Right cardiac atrium (tissue), 5 donors: ENCODE data around the gene NPC1. TPM values are rescaled to one million over a fixed set of nuclear protein-coding genes. Genes with fewer than 3 reads are reported as not detected.

ENCODE experiments used
- ATAC-seq, 2 donors: fragments of 200-7000 bp; cut with Tn5 transposase; one replicate each; pipeline versions ENCODE4 v1.8.0 to v1.9.1; 2020; ENCODE audit warnings: moderate library complexity in 2 of 2, mild to moderate bottlenecking in 1 of 2
- DNase-seq, 3 donors: peaks; one replicate each; pipeline ENCODE4 v3.0.0-alpha.2; 2020
- H3K27ac ChIP-seq: one replicate; pipeline ENCODE4 v1.5.1; 2013; ENCODE audit warnings: mild to moderate bottlenecking, low read length, control low read depth, moderate library complexity
- H3K27me3 ChIP-seq: one replicate; pipeline ENCODE4 v1.6.1; 2013; ENCODE audit not compliant: control insufficient read depth, insufficient read depth
- H3K4me1 ChIP-seq: one replicate; pipeline ENCODE4 v1.6.1; 2013; ENCODE audit warnings: low read length; ENCODE audit not compliant: control insufficient read depth, insufficient read depth
- H3K4me3 ChIP-seq: one replicate; pipeline ENCODE4 v1.5.1; 2013; ENCODE audit warnings: low read length, control low read depth
- H3K9me3 ChIP-seq: one replicate; pipeline ENCODE4 v1.6.1; 2013; ENCODE audit warnings: low read length; ENCODE audit not compliant: control insufficient read depth
- WGBS: extraction: QIAGEN DNeasy Blood & Tissue Kit; methylation state at CpG from one replicate; pipeline ENCODE4 v1.1.7; 2013; 5-methylcytosine and 5-hydroxymethylcytosine counted together
- intact Hi-C, 4 donors: fragments of 100-400 bp; cut with DNase I; formaldehyde crosslinking; loops; one replicate each; pipeline versions ENCODE4 v1.11.0 to v1.14.0; 2022 to 2023
- long read RNA-seq, 4 donors: library from polyadenylated mRNA; unstranded; transcript quantifications; one replicate each; pipeline ENCODE4 v2.0.0, GENCODE V29; 2020 to 2021
- polyA plus RNA-seq: library from polyadenylated mRNA; stranded (reverse); fragments of 200-250 nt; gene quantifications from one replicate; pipeline ENCODE4 v1.2.3, GENCODE V29; 2013
- total RNA-seq, 4 donors: library from RNA; stranded (reverse); fragmentation: NEBNext Ultra II Directional; extraction: Animal tissue kit (Norgen Biotek cat#: 25700); gene quantifications; one replicate each; pipeline ENCODE4 v1.2.1, GENCODE V29; 2021
- donor health status: healthy with polysubstance abuse.
- donor health status: DM: no; HTN: yes; CAD: no.
- donor health status: DM: no; HTN: no; CAD: no.
- donor health status: DM: no; HTN: yes; CAD: no; lungs with severe emphysema.
- donor health status: DM: yes; HTN: yes; CAD: no.

NPC1 gene
- 10 to 100 TPM; 13.4 to 22.1 (median 15.7) TPM for total RNA-seq
- polyA plus RNA-seq = 12.8 TPM
- long read RNA-seq, donor 1, full-length matches to known transcripts = 14 of 26 reads
- long read RNA-seq, donor 1, partial matches to known transcripts = 3 of 26 reads
- long read RNA-seq, donor 1, other reads (novel, unspliced or antisense) = 9 of 26 reads
- long read RNA-seq, donor 2, full-length matches to known transcripts = 6 of 8 reads
- long read RNA-seq, donor 2, partial matches to known transcripts = 1 of 8 reads
- long read RNA-seq, donor 2, other reads (novel, unspliced or antisense) = 1 of 8 reads
- long read RNA-seq, donor 3, full-length matches to known transcripts = 23 of 82 reads
- long read RNA-seq, donor 3, partial matches to known transcripts = 26 of 82 reads
- long read RNA-seq, donor 3, other reads (novel, unspliced or antisense) = 33 of 82 reads
- long read RNA-seq, donor 4, full-length matches to known transcripts = 2 of 11 reads
- long read RNA-seq, donor 4, partial matches to known transcripts = 4 of 11 reads
- long read RNA-seq, donor 4, other reads (novel, unspliced or antisense) = 5 of 11 reads

- no peaks in the 10 kb centered on the region for H3K9me3 ChIP-seq
- DNase-seq (peak; percentile 95 to 98 (median 98)), ATAC-seq (peak; percentile 98 to 99)
- peaks cover 5% of the 10 kb centered on the region for H3K4me1 ChIP-seq
- peak within 1 kb of the TSS; percentile 99 for H3K27ac ChIP-seq
- intact Hi-C loops = loop anchor here (5.0 to 10.0 kb wide), 4 partner anchors 69 to 84 kb away; partner anchors contain the start of gene RMC1 (in 1 of the 4)
- under 1% methylated on average over 95 of the region's 95 CpGs for WGBS
- H3K27me3 ChIP-seq = no peaks in the 10 kb centered on the region
- H3K4me3 ChIP-seq = peak within 1 kb of the TSS; percentile 84
Measured at GRCh38 chr18:23586249-23587196, at the start of gene NPC1. Gene NPC1, minus strand, starts transcription at chr18:23586506. Its CDS starts 163 bp downstream, at chr18:23586343.

DNA sequence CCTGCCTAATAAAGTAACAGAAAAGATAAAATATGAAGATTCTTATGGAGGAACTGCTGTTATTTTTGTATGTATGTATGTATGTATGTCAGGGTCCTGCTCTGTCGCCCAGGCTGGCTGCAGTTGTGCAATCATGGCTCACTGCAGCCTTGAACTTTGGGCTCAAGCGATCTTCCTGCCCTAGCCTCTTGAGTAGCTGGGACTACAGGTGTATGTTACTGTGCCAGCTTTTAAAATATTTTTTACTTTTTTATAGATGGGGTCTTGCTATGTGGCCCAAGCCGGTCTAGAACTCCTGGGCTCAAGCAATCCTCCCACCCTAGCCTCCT lies 49.7 kb upstream of the NPC1 start:
- Histone ChIP-seq H3K27ac (no peak overlapping the region), H3K9me3 (no peaks in the 10 kb centered on the region), H3K4me3 (no peak overlapping the region), H3K4me1 (peaks cover 2% of the 10 kb centered on the region), H3K27me3 (no peaks in the 10 kb centered on the region)
- WGBS = 93% methylated on average over 3 of the region's 3 CpGs
- DNase-seq (no peak), ATAC-seq (no peak)
- intact Hi-C loops = loop anchor here in 1 of 4 donors (10.0 kb wide), 1 partner anchor 59 kb away; no protein-coding TSS in a partner anchor

- DNase-seq (no peak), ATAC-seq (no peak)
- Histone ChIP-seq H3K9me3 (no peaks in the 10 kb centered on the region), H3K4me1 (peaks cover 2% of the 10 kb centered on the region), H3K4me3 (no peak overlapping the region), H3K27me3 (no peaks in the 10 kb centered on the region), H3K27ac (no peak overlapping the region)
- intact Hi-C loops = loop anchor here in 1 of 4 donors (10.0 kb wide), 1 partner anchor 59 kb away; no protein-coding TSS in a partner anchor
- 86% methylated on average over 6 of the region's 6 CpGs for WGBS
Measured at GRCh38 chr18:23635283-23636070, 49.2 kb upstream of the NPC1 start.

DNA sequence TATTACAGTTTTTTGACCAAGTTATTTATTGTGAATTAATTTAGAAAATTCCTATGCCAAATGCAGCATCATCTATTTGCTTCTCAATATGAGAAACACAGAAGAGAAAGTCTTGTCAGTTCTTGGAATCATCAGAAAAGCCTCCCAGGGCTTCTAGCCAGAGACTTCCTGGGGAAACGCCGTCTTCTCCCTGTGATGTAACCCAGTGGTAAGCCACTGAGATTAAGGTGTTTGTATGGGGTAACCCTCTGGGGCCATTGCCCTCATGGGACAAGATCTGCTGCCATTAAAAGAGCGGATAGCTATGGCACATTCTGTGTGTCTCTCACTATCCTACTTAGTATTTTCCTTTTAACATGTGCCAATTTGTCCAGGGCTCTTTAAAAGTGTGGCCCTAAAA lies 48.4 kb upstream of the NPC1 start:
- H3K4me1 ChIP-seq = peaks cover 2% of the 10 kb centered on the region
- no peaks in the 10 kb centered on the region for H3K27me3 ChIP-seq
- intact Hi-C loops = loop anchor here in 1 of 4 donors (10.0 kb wide), 1 partner anchor 60 kb away; no protein-coding TSS in a partner anchor
- H3K4me3 ChIP-seq = no peak overlapping the region
- DNase-seq = no peak
- no peak for ATAC-seq
- no peaks in the 10 kb centered on the region for H3K9me3 ChIP-seq
- WGBS = 58% methylated on average over 3 of the region's 3 CpGs
- no peak overlapping the region for H3K27ac ChIP-seq

GRCh38 chr18:23632615-23633014 lies 46.3 kb upstream of the NPC1 start:
- no peak for ATAC-seq
- Histone ChIP-seq H3K9me3 (no peaks in the 10 kb centered on the region), H3K27ac (no peak overlapping the region), H3K4me3 (no peak overlapping the region), H3K27me3 (no peaks in the 10 kb centered on the region), H3K4me1 (peaks cover 2% of the 10 kb centered on the region)
- DNase-seq = no peak
- intact Hi-C loops = loop anchor here in 1 of 4 donors (10.0 kb wide), 1 partner anchor 62 kb away; no protein-coding TSS in a partner anchor
- WGBS = 88% methylated on average over 1 of the region's 1 CpG

- H3K4me1 ChIP-seq = peaks cover 2% of the 10 kb centered on the region
- no peak for ATAC-seq
- intact Hi-C loops = loop anchor here in 1 of 4 donors (10.0 kb wide), 1 partner anchor 63 kb away; no protein-coding TSS in a partner anchor
- H3K9me3 ChIP-seq = no peaks in the 10 kb centered on the region
- no peak overlapping the region for H3K27ac ChIP-seq
- DNase-seq = no peak
- no peak overlapping the region for H3K4me3 ChIP-seq
- no peaks in the 10 kb centered on the region for H3K27me3 ChIP-seq
- WGBS = 48% methylated on average over 11 of the region's 11 CpGs
Measured at GRCh38 chr18:23631746-23632145, 45.4 kb upstream of the NPC1 start.

DNA sequence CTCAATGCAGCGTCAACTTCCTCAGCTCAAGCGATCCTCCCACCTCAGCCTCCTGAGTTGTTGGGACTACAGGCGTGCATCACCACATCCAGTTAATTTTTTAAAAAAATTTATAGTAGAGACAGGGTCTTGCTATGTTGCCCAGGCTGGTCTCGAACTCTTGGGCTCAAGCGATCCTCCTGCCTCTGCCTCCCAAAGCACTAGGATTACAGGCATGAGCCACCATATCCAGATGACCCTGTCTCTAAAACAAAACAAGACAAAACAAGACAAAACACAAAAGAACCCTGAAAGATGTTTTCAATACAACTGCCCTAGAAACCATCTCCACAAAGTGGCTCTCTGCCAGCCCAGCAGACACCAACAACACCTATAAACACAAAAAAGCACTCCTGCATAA lies 45.0 kb upstream of the NPC1 start:
- Histone ChIP-seq H3K4me3 (no peak overlapping the region), H3K27me3 (no peaks in the 10 kb centered on the region), H3K27ac (no peak overlapping the region), H3K9me3 (no peaks in the 10 kb centered on the region), H3K4me1 (peaks cover 2% of the 10 kb centered on the region)
- ATAC-seq = no peak
- WGBS = 96% methylated on average over 5 of the region's 5 CpGs
- DNase-seq = no peak
- intact Hi-C loops = loop anchor here in 1 of 4 donors (10.0 kb wide), 1 partner anchor 63 kb away; no protein-coding TSS in a partner anchor

- Histone ChIP-seq H3K27me3 (no peaks in the 10 kb centered on the region), H3K4me3 (no peak overlapping the region), H3K4me1 (peaks cover 2% of the 10 kb centered on the region), H3K9me3 (no peaks in the 10 kb centered on the region), H3K27ac (no peak overlapping the region)
- ATAC-seq = no peak
- no peak for DNase-seq
- WGBS = 95% methylated on average over 4 of the region's 4 CpGs
- intact Hi-C loops = loop anchor here in 1 of 4 donors (10.0 kb wide), 1 partner anchor 285 kb away; no protein-coding TSS in a partner anchor
Measured at GRCh38 chr18:23629444-23629946, 43.2 kb upstream of the NPC1 start.

DNA sequence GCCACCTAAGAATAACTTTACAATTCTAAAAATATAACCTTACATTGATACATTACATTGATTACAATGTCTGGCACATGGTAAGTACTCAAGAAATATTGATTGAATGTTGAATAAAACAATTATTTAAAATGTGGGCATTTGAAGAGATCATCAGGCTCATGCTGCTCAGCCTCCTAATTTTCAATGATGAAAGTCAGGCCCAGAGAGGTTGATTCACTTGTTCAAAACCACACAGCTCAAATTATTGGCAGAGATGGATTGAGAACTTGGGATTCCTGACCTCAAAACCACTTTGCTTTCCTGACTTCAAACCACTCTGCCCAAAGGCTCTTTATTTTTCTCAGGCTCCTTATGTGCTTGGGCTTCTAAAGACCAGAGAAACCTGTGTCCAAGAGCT lies 41.7 kb upstream of the NPC1 start:
- peaks cover 2% of the 10 kb centered on the region for H3K4me1 ChIP-seq
- no peak overlapping the region for H3K27ac ChIP-seq
- DNase-seq (no peak), ATAC-seq (no peak)
- no peak overlapping the region for H3K4me3 ChIP-seq
- H3K9me3 ChIP-seq = no peaks in the 10 kb centered on the region
- H3K27me3 ChIP-seq = no peaks in the 10 kb centered on the region
- intact Hi-C loops = loop anchor here in 1 of 4 donors (10.0 kb wide), 1 partner anchor 287 kb away; no protein-coding TSS in a partner anchor

GRCh38 chr18:23627321-23627720 lies 41.0 kb upstream of the NPC1 start:
- no peaks in the 10 kb centered on the region for H3K27me3 ChIP-seq
- ATAC-seq = no peak
- WGBS = 69% methylated on average over 3 of the region's 3 CpGs
- H3K27ac ChIP-seq = no peak overlapping the region
- H3K4me3 ChIP-seq = no peak overlapping the region
- no peaks in the 10 kb centered on the region for H3K9me3 ChIP-seq
- intact Hi-C loops = loop anchor here in 1 of 4 donors (10.0 kb wide), 1 partner anchor 287 kb away; no protein-coding TSS in a partner anchor
- no peak for DNase-seq
- peaks cover 2% of the 10 kb centered on the region for H3K4me1 ChIP-seq
